NCI-H1048 (cell line): ENCODE results near the gene DUOX1.
"Not testable (repeated sequence)": the region's sequence is repeated elsewhere in the genome, so short reads cannot be mapped to it uniquely, and the experiment has no call there.

Source experiments
- DNase-seq: peaks from one replicate; lab custom pipeline; 2025; lab: John Stamatoyannopoulos, UW

The DUOX1 gene

DNA sequence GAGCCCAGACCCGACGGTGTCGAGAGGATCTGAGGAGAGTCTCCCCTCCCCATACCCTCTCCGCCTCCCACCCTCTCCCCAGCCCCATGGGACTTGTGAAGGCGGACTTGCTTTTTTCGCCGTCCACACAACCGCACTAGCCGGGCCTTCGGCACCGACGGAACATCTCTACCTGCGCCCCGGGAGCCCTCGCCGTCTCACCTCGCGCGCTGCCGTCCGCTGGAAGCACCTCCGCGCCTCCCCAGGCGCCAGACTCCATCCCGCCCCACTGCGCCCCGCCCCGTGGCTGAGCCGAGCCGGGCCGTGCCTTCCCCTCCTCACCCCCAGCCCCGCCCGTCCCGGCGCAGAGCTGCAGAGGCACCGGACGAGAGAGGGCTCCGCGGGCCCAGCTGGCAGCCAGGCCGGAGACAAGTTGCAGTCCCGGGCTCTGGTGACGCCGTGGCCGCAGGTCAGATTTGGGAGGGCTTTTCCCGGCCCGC, at the start of gene DUOX1, which contains the start of gene DUOXA1:
TSS of gene DUOX1 (plus strand) at position 344 of the 479 bp plus-strand sequence. CDS start 1,973 bp downstream, outside the sequence.
TSS of gene DUOXA1 (minus strand) at position 229 of the 479 bp plus-strand sequence. CDS start 6,865 bp downstream, outside the sequence.
- DNase-seq, result no peak

DNA sequence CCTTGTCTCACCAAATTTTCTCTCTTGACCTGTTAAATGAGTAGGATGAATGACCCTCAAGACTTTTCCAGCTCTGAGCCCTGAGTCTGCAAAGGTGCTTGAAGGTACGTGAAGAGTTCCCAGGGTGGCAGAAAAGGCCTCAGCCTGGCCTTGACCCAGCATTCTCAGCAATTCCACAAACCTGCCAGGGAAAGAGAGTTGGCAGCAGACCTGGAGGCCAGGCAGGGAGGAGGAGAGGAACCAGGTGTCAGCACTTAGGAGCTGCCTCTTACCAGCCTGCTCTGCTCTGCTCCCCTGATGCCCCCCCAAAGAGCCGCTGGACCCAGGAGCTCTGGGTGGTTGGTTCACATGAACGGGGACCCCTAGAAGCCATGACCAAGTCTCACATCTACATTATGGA, 49.2 kb upstream of the DUOX1 start:
- DNase-seq, result not testable (repeated sequence)

DNA sequence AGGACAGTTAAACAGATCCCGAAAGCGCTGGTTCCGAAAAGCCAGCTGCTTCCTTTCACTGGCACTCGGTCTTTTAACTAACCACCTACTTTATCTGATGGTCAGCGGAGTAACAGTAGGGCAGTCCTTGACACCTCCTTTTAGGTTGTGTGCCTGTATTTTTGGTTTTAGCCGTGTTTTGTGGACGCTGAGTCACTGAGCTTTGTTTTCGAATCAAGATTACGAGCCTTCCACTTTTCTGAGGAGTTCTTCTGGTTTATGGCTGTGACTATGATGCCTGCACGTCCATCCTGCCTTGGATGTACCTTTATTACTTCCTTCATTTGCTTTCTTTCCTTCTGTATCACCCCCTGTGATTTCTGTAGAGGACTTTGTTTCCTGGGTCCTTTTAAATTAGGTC, 47.4 kb upstream of the DUOX1 start:
- DNase-seq, result not testable (repeated sequence)

DNA sequence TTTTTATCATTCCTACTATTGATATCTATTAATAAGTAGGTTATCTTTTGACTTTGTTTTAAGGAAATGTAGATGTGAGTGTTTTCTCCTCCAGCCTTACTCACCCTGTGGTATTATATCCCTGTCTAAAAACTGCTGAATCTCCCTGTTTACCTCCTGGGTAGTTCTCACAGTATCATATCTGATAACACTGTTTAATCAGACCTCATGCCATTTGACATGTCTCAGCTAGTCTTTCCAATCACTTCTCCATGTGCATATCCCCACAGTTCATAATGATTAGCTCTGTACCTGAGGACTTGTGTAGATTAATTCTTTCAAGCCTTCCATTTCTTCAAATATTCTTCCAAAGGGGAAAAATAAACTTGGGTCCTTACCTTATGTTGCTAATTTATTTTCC, 46.6 kb upstream of the DUOX1 start:
- DNase-seq, result no peak

DNA sequence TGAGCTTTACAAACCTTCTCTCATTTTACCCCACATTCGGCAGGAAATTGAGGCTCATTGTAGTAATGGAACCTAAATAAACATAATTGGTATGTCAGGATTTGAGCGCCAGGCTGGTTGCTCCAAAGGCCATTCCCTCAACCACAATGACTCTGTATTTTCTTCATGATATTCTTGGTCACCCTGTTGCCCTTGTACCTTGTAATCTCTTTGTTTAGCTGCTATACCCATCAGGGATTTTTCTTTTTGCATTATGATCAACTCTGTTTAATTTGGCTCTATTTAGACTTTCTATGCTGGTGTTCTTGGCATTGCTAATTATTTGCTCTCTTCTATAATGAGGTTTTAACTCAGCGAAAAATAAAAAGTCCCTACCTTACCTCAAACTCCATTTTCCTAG, 45.6 kb upstream of the DUOX1 start:
- DNase-seq, result no peak

DNA sequence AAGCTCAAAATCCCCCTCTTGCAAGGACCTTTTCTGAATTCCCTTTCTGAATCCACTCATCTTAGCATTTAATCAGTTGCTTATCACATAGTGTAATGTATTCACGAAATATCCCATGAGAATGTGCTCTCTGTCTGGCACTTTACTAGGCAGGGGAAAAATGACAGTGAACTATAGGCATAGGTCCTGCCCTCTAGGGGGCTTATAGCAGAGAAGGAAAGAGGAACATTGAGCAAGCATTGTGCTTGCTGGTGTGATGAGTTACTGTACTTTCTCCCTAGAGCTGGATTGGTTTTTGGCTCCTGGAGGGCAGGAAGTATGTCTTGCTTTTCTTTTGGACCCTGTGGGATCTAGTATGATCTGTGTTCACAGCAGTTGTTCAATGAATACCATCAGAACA, 42.3 kb upstream of the DUOX1 start:
- no peak for DNase-seq

DNA sequence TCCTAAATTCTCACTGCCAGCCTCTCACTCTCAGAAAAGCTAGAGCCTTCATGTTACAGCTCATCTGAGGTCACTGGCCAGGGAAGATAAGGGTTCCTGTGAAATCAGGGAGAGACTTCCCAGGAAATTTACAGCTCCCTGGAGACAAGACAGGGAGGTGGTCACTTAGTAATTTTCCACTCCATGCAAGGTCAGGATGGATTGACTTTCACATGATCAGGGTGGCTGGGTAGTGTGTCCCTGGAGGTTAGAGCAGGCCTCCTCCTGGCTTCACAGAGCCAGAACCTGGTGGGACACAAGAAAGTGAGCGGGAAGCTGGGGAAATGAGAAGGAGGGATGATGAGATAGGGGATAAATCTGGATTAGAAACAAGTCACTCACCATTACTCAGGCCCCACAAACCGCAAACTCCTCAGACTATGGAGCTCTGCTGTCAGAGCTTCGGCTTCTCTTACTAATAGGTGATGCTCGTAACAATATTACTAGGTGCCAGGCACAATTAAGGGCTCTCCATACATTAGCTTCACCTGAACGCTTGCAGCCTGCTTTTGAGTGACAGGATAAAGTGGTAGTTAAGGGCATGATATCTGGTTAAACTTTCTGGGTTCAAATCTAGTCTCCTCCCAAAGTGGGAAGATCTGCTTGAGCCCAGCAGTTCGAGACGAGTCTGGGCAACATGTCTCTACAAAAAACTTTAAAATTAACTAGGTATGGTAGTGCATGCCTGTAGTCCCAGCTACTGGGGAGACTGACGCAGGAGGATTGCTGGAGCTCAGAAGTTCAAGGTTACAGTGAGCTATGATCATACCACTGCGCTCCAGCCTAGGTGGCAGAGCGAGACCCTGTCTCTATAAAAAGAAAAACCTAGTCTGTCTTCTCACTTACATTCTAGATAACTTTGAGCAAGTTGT, 40.7 kb upstream of the DUOX1 start:
- no peak for DNase-seq

DNA sequence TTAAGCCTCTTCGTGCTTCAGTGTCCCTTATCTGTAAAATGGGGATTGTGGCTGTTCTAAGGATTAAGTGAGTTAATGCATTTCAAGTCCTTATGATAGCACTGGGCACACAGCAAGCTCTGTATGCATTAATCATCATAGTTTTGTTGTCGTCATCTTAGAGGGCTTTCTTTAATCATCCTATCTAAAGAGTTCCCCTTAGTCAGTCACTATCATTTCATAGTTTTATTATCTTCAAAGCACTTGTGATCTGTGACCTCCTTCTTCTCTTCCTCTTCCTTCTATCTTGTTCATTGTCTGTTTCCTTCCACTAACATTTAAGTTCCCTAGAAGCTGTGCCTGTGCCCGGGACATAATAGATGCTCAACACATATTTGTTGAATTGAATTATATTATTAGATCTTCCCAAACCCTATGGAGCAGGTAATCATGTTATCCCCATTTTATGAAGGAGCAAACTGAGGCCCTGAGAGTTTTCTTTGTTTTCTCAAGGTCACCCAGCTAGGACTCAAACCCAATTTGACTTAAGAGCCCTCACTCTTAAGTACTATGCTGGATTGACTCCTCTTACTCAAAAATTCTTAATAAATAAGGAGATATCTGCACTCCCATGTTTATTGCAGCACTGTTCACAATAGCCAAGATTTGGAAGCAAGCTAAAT, 40.0 kb upstream of the DUOX1 start:
- DNase-seq, result no peak

DNA sequence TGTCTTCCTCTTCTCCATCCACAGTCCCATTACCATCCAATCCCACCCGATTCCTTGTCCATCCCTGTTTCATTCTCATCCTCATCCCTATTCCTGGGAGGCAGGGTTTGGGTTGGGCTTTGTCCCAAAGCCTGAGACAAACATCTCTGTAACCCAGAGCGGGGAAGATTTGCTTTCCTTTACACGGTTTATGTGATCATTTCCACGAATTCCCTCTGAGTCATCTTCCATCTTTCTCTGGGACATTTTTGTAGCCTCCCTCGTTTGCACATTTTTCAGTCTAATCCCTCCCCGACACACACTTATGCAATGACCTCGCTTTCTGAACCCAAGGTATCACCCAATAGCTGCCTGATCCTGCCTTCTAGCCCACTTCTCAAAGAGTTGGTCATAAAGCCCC, 38.6 kb upstream of the DUOX1 start:
- DNase-seq, result no peak

DNA sequence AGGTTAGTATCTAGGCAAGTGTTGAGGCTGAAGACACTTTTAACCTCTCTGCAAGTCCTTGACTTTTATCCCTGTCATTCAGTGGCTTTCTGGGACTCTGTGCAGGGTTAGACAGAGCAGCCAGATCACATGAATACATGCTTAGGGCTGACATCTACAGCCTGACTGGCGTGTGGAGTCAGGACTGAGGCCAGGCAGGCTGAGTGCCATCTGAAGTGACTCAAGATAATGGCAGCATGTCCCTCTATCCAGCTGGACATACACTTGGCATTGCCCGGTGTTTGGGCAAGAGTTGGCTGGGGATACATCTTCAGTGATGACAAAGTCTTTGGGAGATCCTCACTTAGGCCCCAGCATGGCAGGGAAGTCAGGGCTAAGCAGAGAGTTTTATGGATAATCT, 38.2 kb upstream of the DUOX1 start:
- no peak for DNase-seq

DNA sequence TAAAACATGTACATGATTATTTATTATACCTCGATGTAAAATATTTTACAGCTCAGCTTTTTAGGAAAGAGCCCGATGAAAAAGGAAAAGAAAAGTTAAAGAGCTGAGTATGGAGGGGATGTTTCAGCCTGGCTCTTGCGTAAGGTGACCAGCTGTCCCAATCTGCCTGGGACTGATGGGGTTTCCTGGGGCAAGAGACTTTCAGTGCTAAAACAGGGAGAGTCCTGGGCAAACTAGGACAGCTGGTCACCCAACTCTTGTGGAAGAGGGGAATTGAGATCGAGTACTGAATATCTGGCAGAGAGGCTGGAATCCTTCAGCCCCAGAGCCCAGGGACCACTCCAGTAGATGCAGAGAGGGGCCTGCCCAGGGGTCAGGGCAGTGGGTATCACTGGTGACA, 36.8 kb upstream of the DUOX1 start:
- no peak for DNase-seq

DNA sequence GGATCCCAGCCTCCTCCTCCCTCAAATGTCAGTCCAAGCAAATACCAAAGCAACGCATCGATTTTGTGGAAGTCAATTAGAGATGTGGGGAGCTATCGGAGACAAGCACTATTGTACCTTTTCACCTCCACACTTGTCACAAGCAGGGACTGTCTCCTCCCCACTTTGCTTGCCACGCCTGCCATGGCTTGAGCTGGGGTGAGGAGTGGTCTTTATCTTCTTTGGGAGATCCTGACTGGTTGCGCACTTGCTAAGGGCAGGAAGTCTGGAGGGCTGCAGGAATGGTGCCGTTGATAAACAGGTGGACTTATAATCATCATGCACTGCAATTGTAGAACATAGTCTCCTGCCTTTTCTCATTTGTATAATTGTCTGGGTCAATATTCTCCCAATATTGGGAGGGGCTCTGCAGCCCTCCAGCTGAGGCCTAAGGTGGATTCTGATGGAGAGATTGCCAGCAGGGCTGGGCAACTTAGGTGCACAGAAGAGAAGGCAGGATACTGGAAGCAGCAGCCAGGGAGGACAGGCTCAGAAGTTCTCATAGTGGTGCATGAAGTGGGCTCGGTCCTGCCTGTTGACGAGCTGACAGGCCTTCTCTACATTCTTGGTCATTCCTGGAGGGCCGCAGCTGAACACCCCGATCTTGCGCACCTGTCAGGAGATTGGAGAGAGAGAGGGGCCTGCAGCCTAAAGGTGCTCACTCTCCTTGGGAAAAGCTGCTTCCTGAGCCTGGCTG, 36.0 kb upstream of the DUOX1 start:
- DNase-seq, result no peak

DNA sequence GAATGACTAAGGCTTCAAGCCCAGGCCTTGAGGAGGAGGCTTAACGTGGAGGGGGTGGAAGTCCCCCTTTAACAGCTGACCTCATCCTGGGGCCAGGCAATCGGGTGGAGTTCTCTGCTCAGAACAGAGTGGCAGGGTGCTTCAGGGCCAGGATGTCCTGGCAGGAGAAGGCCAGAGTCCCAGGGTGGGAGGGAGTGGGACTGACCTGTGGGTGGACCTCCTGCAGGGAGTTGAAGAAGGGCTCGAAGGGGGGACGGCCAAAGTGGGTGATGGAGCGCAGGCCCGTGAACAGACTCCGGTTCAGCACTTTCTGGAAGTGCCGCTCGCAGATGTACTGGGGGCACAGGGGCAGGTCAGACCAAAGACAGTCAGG, 35.5 kb upstream of the DUOX1 start:
- DNase-seq, result no peak

DNA sequence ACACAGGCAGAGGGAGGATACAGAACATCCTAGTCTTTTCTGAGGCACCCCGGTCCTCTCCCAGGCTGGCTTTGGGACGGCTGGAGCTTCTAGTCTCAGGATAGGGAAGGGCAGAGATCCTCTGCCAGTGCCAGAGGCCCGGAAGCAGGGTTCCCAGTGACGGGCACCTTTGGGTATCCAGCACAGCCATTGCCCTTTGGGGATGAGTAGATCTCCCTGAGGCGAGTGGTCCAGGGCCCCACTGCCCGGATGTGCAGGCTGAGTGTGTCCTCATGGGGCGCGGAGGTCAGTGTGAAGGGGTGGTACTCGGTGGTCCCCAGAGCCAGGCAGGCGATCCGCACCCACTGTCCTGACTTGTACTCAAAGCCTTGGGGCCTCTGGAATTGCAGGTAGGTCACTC, 34.1 kb upstream of the DUOX1 start:
- DNase-seq, result no peak

DNA sequence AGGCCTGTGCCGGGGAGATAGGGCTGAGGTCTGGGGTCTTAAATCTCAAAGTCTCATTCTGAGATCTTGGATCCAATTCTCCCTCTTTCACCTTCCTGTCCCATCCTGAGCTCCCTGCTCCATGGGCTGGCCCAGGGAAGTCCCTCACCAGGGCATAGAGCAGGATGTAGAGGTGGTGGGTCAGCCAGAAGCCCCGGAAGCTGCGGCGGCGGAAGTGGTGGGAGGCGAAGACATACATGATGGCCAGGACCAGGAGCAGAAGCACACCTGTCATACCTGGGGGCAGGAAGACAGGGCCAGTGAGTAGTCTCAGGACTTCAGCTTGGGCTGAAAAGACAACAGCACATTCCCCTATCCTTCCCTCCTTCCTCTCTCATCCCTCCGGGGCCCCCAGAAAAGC, 32.3 kb upstream of the DUOX1 start:
- DNase-seq, result no peak

DNA sequence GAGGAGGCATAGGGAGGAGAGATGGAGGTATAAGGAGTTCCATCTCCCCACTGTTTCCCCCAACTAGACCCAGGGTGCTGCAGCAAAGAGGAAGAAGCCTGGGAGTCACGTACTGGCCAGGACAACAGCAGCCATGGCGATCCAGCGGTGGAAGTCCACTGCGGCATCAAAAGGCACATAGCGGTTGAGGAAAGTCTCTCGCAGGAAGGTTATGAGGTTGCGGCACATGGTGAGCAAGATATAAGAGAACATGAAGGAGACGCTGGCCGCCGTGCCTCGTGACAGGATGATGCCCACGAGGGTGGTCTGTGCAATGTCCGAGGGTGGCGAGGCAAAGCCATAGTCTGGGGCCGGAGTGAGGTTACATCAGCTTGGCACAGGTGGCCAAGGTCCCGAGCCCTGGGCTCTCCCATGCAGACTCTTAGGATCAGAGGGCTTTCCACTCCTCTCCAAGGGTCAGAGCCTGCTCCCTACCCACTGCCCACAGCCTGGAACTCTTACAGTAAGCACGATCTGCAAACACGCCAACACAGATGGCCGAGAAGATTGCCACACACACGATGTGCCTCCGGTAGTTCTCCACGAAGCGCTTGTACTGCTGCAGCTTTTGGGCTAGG, 30.1 kb upstream of the DUOX1 start:
- DNase-seq, result no peak

DNA sequence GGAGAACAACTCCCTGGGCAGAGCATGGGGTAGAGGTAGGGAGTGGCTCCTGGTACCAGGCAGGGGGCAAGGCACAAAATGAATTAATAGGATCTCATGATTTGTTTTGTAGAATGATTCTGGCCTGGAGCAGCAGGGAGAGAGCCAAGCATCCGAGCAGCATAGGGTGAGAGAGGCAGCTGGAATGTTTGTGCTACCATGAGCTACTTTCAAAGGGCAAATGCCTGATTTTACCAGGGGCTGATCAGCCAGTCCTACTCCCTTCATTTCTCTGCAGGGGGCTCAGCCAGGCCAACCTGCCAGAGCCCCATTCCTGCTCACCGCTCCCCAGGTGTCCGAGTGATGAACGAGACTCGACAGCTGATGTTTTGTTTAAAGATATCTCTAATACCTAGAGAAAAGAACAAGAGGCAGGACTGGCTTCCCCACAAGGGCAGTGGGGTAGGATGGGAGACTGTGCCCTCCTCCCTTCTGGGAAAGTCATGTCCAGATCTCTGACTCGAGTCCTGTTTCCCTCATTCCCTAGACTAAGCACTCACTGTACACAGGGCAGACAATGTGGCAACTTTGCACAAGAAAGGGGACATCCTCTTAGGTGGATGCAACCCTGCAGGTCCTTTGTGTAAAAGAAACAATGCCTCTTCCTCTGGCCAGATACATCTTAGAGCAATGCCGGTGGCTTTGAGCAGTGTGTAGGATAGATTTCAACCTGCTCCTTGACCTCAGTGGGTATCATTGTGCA, 28.7 kb upstream of the DUOX1 start:
- DNase-seq, result no peak

DNA sequence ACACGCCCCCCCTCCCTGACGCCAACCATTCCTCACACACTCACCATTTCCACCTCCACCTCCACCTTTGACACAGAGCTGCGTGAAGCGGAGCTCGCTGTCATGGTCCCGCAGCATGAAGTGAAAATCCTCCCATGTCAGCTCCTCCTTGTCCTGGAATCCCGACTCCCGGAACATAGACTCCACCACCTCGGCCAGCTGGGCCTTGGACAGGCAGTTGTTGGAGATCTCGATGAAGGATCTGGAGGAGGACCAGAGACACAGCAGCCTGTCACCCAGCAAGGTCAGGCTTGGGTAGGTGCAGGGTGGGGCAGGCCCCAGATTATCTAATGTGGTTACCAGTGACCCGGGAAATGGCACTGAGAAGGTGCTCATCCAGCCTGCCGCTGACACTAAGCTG, 28.0 kb upstream of the DUOX1 start:
- no peak for DNase-seq

DNA sequence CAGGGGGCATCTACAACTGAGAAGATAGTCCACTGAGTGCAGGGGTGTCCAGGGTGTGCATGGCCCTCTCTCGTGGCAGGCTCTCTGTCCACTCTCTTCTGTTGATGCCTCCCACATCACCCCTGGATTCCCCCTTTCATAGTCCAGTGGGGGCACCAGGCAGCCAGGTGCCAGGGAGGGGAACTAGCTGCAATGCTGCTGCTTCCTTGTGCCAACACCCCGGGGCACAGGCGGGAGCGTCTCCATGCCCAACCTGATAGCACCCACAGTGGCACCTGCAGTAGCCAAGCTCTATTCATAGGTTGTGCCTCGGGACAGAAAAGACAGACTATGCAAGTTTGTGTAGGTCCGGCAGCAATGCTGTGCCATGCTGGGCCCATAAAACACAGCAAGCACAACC, 27.6 kb upstream of the DUOX1 start:
- no peak for DNase-seq

DNA sequence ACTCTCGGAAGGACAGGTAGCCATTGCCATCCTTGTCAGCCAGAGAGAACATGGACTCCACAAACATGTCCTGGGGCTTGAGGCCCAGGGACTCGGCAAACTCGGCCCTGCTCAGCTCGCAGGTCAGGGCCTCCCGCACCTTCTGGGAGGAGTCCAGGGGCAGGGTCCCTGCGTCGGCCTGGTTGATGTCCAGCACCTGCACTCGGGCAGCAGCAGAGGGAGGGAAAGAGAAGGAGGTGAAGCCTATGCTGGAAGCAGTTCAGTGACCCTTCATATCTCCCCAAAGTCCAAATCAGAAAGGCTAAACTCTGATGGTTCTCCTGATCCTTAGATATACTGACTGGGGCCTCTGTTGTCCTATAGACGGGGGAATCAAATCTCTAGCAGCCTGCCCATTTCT, 25.6 kb upstream of the DUOX1 start:
- DNase-seq, result not testable (repeated sequence)

DNA sequence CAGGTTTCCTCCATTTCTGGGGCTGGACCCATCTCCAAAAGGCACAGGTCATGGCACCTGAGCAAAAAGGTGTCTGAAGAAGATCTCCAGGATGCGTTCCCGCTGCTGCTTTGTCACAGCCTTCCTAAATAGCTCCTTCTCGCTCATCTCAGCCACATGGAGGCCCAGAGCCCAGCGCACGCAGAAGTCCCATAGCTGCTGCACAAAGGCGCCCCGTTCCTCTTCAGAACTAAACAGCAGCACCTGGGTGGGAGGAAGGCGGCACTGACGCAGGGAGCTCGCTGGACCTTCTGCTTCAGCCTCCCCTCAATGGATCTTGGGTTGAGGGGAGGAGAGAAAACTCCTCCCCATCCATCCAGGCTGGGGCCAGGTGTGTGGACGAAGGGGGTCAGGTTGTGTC, 24.2 kb upstream of the DUOX1 start:
- DNase-seq, result no peak
